D721Med (cell line): ENCODE results near the gene SLX9.

ENCODE experiments used
- DNase-seq: peaks from one replicate; pipeline ENCODE4 v3.0.0; 2011; ENCODE audit warnings: low spot score; ENCODE audit not compliant: insufficient read length
- FAIRE-seq: peaks from 2 replicates; lab custom pipeline; 2011; peaks lifted over from hg19 to GRCh38; lab: Jason Lieb, UNC
- CTCF ChIP-seq: IDR thresholded peaks from 2 replicates; pipeline ENCODE4 v1.5.1; 2012; ENCODE audit warnings: mild to moderate bottlenecking, control low read depth; ENCODE audit not compliant: insufficient read depth; ENCODE audit errors: missing control alignments

The SLX9 gene

DNA sequence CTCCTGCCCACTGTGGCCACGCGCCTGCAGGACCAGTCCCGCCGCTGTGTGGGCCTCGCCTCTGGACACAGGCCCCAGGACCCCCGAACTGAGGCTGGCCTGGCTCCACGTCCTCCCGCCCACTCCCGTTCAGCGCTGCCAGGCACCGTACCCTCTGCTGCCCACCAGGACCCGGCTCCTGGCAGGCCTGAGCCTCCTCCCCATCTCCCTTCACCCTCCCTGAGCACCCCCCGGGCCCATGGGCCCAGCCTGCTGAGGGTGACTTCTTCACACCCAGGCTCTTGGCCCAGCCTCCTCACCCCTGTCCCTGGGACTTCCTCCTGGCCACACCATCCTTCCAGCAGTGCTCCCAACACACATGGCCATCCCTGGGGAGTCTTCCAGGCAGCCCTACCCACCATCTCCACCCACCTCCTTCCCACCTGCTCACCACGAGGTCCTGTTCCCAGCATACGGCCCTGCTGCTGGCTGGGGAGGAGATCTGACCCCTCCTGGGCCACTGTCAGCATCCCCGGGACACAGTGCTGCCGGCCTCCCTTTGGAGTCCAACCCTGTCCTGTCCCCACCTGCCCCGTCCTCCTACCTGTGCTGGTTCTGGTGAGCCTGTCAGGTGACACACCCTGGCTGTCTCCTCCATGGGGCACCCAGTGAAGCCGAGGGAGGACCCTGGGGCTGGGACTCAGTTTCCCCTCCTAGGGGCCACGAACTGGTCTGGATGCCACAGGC lies 53.7 kb downstream of the SLX9 start:
- no peak for TF ChIP-seq CTCF
- DNase-seq (no peak), FAIRE-seq (no peak)

- DNase-seq (no peak), FAIRE-seq (no peak)
- no peak for TF ChIP-seq CTCF
Observed at GRCh38 chr21:44994047-44994694, 54.3 kb downstream of the SLX9 start.

DNA sequence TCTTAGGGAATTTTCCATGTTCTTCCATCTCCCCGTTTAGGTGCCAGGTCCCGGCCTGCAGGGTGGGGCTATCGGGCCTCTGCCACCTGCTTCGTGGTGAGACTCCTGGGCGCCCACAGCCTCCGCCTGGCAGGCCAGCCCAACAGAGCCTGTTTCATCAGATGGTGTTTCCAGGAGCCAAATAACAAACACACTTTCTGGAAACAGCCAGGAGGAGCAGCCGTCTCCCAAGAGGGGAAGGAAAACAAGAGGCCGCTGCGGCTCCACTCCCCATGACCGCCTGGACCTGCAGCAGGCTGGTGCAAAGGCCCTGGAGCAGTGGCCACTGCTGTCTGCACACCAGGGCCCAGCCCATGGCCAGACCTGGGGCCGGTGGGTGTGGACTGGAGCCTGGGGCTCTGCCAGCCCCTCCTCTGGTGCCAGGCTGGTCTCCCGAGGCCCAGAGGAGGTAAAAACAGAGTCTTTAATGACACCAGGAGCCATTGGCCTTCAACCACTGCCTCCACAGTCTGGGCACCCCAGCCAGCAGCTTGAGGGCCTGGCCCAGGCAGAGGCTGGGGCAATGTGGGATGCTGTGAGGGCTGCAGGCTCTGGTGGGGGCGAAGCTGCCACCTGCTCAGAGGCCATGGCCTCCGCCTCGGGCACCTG lies 55.0 kb downstream of the SLX9 start:
- FAIRE-seq = no peak
- no peak for DNase-seq
- no peak for TF ChIP-seq CTCF

DNA sequence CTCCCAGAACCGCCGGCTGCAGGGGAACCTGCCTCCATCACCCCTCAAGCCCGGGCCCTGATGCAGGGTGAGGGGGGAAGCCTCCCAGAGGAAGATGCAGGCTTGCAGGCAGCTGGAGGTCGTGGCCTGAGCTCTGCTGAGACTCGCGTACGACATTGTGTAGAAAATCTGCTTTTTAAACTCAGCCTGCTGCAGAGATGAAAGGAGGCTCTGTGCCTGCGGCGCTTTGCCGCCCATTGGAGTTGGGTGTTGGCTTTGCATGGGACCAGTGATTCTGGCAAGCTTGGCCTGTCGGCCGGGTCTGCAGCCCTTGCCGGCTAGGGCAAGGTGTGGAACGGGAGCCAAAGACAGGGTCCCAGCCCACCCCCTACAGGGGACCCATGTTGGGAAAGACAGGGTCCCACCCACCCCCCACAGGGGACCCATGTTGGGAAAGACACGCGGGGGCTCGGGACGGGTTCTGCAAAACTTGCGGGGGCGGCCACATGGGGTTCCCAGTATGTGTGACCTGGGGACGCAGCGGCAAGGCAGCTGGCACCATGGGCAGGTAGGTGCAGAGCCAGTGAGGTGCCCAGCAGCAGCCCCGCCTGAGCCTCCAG lies 55.6 kb downstream of the SLX9 start:
- no peak for FAIRE-seq

GRCh38 chr21:44996096-44996495 lies 56.3 kb downstream of the SLX9 start:
- FAIRE-seq (no peak), DNase-seq (no peak)
- no peak for TF ChIP-seq CTCF

More for the DNA sequence above, 55.6 kb downstream of the SLX9 start:
- DNase-seq = no peak
- no peak for TF ChIP-seq CTCF

GRCh38 chr21:44996501-44996921 lies 56.7 kb downstream of the SLX9 start:
- FAIRE-seq (no peak), DNase-seq (no peak)
- TF ChIP-seq CTCF = no peak
